Osteoblast (primary cell): ENCODE results near the gene CD9. TPM values are rescaled to one million over a fixed set of nuclear protein-coding genes. Genes with fewer than 3 reads are reported as not detected.

Source experiments
- DNase-seq: peaks from one replicate; pipeline ENCODE4 v3.0.0; 2011; ENCODE audit warnings: low spot score, mixed read lengths; ENCODE audit not compliant: insufficient read length; ENCODE audit errors: missing footprints
- H2AFZ ChIP-seq: 2 replicates; pipeline ENCODE4 v1.6.0; 2011; ENCODE audit warnings: mild to moderate bottlenecking, low read length
- H3K27ac ChIP-seq: 2 replicates; pipeline ENCODE4 v1.5.1; 2011; ENCODE audit warnings: mild to moderate bottlenecking, low read depth, low read length, moderate library complexity
- H3K27me3 ChIP-seq: 2 replicates; pipeline ENCODE4 v1.6.0; 2012; ENCODE audit warnings: mild to moderate bottlenecking, control low read depth, inconsistent platforms, low read length, moderate library complexity; ENCODE audit not compliant: insufficient read depth
- H3K36me3 ChIP-seq: 2 replicates; pipeline ENCODE4 v1.5.1; 2011; ENCODE audit warnings: mild to moderate bottlenecking, low read length, control low read depth, moderate library complexity; ENCODE audit not compliant: insufficient read depth
- H3K4me1 ChIP-seq: 2 replicates; pipeline ENCODE4 v1.5.1; 2011; ENCODE audit warnings: mild to moderate bottlenecking, low read length, control low read depth, moderate library complexity; ENCODE audit not compliant: insufficient read depth
- H3K4me2 ChIP-seq: 2 replicates; pipeline ENCODE4 v1.6.0; 2011; ENCODE audit warnings: mild to moderate bottlenecking, low read length; ENCODE audit not compliant: insufficient read depth
- H3K4me3 ChIP-seq: fragments of 200-600 bp; sonication (generic); 3 replicates; pipeline ENCODE4 v1.5.1; 2012; ENCODE audit warnings: mild to moderate bottlenecking, low read length, inconsistent platforms; ENCODE audit not compliant: insufficient read depth
- H3K79me2 ChIP-seq: 2 replicates; pipeline ENCODE4 v1.6.0; 2012; ENCODE audit warnings: mild to moderate bottlenecking, low read length, control low read depth, inconsistent platforms; ENCODE audit not compliant: insufficient read depth
- H3K9me3 ChIP-seq: 2 replicates; pipeline ENCODE4 v1.5.1; 2011; ENCODE audit warnings: low read depth, low read length, control low read depth
- H4K20me1 ChIP-seq: 2 replicates; pipeline ENCODE4 v1.6.0; 2012; ENCODE audit warnings: mild to moderate bottlenecking, low read length, control low read depth; ENCODE audit not compliant: insufficient read depth
- total RNA-seq: library from RNA; depleted of rRNA; stranded (reverse); fragments of >200 nt; gene quantifications from 2 replicates; pipeline ENCODE4 v1.2.3, GENCODE V29; 2012
- TF ChIP-seq, protein P1 (sequence below): IDR thresholded peaks from 2 replicates; pipeline ENCODE4 v1.5.1; 2011; ENCODE audit warnings: mild to moderate bottlenecking, low read depth, low read length, moderate library complexity; ENCODE audit errors: extremely low read depth

Gene CD9
- total RNA-seq, 1 donor: 34.4 TPM

DNA sequence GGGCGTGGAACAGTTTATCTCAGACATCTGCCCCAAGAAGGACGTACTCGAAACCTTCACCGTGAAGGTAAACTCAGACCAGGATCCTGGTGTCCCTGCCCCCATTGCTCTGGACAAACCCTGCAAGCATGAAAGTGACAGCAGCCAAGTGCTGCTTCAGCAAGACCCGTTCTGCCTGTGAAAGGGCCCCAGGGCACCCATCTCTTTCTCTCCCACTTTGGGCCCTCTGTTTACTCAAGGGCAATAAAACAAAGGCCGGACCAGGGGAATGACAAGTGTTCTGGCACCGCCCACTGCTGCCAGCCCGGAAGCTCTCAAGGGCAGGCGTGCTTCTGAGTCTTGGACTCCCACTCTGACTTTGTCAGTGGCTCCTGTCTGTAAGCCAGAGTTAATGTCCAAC, 35.3 kb downstream of the CD9 start:
- Histone ChIP-seq H3K9me3 (no peaks in the 10 kb centered on the region), H3K4me2 (no peak overlapping the region), H2AFZ (no peak overlapping the region), H3K79me2 (no peaks in the 10 kb centered on the region), H4K20me1 (no peaks in the 10 kb centered on the region), H3K4me1 (peaks cover 14% of the 10 kb centered on the region), H3K4me3 (no peak overlapping the region), H3K36me3 (no peaks in the 10 kb centered on the region), H3K27ac (no peak overlapping the region), H3K27me3 (no peaks in the 10 kb centered on the region)
- TF ChIP-seq, protein P1, sequence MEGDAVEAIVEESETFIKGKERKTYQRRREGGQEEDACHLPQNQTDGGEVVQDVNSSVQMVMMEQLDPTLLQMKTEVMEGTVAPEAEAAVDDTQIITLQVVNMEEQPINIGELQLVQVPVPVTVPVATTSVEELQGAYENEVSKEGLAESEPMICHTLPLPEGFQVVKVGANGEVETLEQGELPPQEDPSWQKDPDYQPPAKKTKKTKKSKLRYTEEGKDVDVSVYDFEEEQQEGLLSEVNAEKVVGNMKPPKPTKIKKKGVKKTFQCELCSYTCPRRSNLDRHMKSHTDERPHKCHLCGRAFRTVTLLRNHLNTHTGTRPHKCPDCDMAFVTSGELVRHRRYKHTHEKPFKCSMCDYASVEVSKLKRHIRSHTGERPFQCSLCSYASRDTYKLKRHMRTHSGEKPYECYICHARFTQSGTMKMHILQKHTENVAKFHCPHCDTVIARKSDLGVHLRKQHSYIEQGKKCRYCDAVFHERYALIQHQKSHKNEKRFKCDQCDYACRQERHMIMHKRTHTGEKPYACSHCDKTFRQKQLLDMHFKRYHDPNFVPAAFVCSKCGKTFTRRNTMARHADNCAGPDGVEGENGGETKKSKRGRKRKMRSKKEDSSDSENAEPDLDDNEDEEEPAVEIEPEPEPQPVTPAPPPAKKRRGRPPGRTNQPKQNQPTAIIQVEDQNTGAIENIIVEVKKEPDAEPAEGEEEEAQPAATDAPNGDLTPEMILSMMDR: no peak
- no peak for DNase-seq

DNA sequence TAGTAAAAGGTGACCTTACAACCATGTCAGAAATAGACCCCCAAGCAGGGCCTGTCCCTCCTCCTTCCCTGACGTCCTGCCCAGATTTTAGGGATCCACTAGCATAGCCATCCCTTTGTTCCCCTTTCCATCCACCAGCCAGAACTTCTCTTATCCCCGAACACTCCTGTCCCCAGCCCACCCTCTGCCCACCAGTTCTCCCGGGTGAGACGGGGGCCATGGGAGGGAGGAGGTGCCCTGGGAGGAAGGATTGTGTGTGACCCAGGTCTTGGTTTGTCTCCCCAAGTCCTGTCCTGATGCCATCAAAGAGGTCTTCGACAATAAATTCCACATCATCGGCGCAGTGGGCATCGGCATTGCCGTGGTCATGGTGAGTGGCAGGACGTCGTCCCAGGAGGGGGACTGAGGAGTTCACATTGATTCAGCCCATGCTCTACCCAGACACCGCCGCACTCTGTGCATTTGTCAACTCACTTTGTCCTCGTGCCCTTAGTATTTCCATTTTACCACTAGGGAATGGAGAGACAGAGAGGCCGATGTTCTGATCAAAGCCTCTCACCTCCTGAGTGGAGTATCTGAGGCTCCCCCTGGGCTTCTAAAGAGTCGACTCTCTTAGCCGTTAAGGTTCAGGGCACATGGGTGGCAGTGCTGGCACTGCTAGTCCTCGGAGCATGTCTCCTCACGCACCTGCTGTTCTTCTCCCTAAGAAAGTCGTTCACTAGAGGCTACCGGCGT, 35.9 kb downstream of the CD9 start:
- no peak overlapping the region for H3K4me3 ChIP-seq
- TF ChIP-seq, protein P1: no peak
- H3K9me3 ChIP-seq: no peaks in the 10 kb centered on the region
- H4K20me1 ChIP-seq: no peaks in the 10 kb centered on the region
- no peak overlapping the region for H2AFZ ChIP-seq
- H3K4me2 ChIP-seq: no peak overlapping the region
- DNase-seq: no peak
- H3K27ac ChIP-seq: no peak overlapping the region
- H3K4me1 ChIP-seq: peaks cover 8% of the 10 kb centered on the region
- no peaks in the 10 kb centered on the region for H3K36me3 ChIP-seq
- no peaks in the 10 kb centered on the region for H3K79me2 ChIP-seq
- peaks cover 2% of the 10 kb centered on the region for H3K27me3 ChIP-seq

DNA sequence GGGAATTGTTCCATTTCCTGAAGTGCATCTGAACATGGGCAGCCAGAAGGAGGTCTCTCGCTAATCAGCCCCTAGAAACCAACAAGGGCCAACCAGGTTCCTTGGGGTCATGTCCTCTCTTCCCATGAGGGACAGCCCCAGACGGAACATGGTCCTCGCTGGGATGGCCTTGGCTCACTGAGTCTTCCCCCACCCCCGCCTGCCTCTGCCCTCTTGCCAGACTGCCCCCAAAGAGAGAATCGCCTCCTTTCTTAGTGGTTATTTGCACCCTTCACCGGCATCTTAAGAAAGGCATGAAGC, 36.4 kb downstream of the CD9 start:
- Histone ChIP-seq H3K4me3 (no peak overlapping the region), H3K27ac (no peak overlapping the region), H3K79me2 (no peaks in the 10 kb centered on the region), H3K36me3 (no peaks in the 10 kb centered on the region), H3K4me2 (no peak overlapping the region), H3K27me3 (peaks cover 2% of the 10 kb centered on the region), H3K9me3 (no peaks in the 10 kb centered on the region), H3K4me1 (peaks cover 3% of the 10 kb centered on the region), H4K20me1 (no peaks in the 10 kb centered on the region), H2AFZ (no peak overlapping the region)
- DNase-seq: no peak
- TF ChIP-seq, protein P1: no peak

DNA sequence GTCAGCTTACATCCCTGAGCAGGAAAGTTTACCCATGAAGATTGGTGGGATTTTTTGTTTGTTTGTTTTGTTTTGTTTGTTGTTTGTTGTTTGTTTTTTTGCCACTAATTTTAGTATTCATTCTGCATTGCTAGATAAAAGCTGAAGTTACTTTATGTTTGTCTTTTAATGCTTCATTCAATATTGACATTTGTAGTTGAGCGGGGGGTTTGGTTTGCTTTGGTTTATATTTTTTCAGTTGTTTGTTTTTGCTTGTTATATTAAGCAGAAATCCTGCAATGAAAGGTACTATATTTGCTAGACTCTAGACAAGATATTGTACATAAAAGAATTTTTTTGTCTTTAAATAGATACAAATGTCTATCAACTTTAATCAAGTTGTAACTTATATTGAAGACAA, 37.6 kb downstream of the CD9 start:
- Histone ChIP-seq H4K20me1 (no peaks in the 10 kb centered on the region), H3K4me3 (no peak overlapping the region), H3K36me3 (no peaks in the 10 kb centered on the region), H3K4me1 (no peaks in the 10 kb centered on the region), H2AFZ (no peak overlapping the region), H3K27me3 (peaks cover 2% of the 10 kb centered on the region), H3K27ac (no peak overlapping the region), H3K79me2 (no peaks in the 10 kb centered on the region), H3K4me2 (no peak overlapping the region), H3K9me3 (no peaks in the 10 kb centered on the region)
- no peak for DNase-seq
- TF ChIP-seq, protein P1: no peak
